GM21786 (cell line): ENCODE results near the gene MT3.

ENCODE experiments used
- ATAC-seq: cut with Tn5 transposase; IDR thresholded peaks from one replicate; pipeline ENCODE4 v1.9.1; 2021; ENCODE audit not compliant: unreplicated experiment

MT3 gene

GRCh38 chr16:56589141-56590039 is at the start of gene MT3:
Gene MT3, plus strand, starts transcription at chr16:56589528. Its CDS starts 63 bp downstream, at chr16:56589591.
- no peak for ATAC-seq

- no peak for ATAC-seq
Measured at GRCh38 chr16:56539656-56540055, 49.7 kb upstream of the MT3 start.

DNA sequence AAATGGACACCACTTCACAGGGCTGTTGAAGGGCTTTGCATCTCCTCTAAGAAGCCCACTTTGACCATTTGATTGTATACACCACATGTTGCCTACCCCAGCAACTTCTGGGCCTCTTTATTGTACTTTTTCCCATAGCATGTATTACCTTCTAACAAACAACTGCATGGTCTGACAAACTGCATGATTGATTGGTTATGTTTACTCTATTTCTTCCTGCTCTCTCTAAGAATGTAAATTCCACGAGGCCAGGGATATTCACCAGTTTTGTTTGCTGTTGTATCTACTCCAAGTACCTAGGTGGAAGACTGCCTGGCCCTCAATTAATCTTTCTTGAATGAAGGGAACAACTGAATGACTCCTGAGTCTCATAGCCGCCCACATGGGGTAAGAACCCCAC is 47.3 kb upstream of the MT3 start:
- ATAC-seq: no peak

GRCh38 chr16:56547120-56547948 is 42.0 kb upstream of the MT3 start:
- ATAC-seq: no peak

- ATAC-seq: no peak
Measured at GRCh38 chr16:56547949-56548567, 41.3 kb upstream of the MT3 start.

DNA sequence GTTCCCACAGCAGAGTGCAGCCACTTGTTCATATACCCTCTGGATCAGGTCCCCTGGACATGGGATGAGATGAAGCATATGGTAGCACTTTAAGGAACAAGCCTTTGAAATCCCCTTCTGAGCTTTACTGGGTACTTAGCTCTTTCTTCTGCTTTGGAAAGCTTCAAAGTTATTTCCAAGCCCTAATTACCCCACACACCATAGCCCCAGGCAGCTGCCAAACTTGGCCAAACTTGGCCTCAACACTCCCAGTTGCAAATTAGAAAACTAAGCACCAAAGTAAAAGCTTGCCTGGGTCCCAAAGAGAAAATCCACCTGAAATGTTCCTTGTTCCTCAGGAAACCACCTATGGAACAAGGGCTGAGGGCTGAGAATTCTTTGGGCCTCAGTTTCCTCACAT is 40.2 kb upstream of the MT3 start:
- ATAC-seq: no peak

- no peak for ATAC-seq
Measured at GRCh38 chr16:56549744-56550385, 39.5 kb upstream of the MT3 start.

DNA sequence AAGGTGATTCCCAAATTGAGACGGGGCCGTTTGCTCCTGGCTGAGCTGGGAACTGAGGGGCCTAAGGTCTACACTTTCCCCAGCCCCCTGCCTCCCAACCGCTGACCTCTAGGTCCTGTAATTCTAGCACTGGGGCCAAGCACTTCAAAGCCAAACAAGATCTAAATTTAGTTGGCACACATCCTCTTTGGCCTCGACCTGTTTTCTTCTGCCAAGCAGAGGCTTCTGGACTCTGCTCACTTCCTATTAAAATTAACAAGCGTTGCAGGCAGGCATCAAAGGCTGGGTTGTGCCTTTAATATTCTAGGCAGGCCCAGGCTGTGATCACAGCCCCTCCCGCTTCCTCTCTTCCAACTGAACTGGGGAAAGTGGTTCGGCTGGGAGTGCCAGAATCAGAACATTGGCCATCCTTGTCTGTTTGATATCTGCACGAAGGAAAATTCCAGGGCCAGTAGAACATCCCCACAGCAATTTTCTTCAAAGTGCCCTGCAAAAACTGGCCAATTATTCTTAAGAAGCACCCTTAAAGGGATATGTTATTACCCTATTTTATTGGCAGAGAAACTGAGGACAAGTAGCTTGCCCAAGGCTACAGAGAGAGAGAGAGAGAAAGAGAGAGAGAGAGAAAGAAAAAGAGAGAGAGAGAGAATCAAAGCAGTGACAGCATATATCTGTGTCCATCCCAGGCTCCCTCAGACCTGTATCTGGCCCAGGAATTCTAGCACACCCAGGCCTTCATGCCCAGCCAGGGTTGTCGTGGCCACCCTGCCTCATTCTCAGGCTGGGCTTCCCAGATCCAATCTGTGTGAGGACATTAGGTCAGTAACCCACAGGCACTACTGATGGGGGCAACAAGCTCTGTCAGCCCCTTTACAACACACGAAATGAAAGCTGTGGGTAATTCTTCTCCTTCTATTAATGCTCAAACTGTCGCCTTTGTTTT is 37.3 kb upstream of the MT3 start:
- no peak for ATAC-seq

DNA sequence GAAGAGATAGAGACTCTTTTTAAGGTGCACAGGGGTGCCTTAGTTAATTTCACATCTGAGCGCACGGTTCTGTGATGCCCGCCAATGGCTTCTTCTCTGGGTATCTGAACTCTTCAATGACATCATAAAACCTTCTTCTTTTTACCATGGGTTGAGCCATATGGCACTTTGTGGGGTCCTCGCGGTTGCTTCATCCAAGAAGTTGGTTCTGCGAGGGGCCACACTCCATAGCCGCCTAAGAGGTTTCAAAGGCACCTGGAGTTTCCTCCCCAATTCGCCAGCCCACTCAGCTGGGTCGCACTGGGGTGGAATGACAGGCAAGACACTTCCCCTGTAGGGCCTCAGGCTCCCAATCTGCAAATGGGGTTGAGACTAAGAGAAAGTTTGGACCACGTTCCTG is 34.9 kb upstream of the MT3 start:
- no peak for ATAC-seq

DNA sequence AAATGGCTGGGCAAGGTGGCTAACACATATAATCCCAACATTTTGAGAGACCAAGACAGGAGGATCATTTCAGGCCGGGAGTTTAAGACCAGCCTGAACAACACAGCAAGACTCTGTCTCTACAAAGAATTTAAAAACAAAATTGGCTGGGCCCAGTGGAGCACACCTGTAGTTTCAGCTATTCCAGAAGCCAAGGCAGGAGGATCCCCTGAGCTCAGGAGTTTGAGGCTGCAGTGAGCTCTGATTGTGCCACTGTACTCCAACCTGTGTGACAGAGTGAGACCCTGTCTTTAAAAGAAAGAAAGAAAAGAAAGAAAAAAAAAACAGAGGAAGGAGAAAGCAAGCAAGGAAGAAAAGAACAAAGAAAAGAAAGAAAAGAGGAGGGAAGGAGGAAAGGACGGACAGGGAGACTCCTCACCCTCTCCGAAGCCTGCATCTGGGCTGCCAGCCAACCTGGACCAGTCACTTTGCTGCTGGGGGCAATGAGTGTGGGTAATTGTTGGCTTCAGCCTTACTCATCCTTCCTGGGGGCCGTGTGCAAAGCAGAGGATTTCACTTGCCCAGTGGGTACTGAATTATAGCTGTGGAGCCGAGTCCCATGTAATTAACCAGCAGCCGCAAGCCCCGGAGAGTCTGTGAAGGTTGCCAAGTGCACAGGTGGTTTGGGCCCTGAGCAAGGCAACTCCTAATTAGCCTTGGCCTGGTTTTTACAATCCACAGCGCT is 31.1 kb upstream of the MT3 start:
- ATAC-seq: no peak

GRCh38 chr16:56559109-56559508 is 30.2 kb upstream of the MT3 start:
- no peak for ATAC-seq

GRCh38 chr16:56560447-56560846 is 28.9 kb upstream of the MT3 start:
- no peak for ATAC-seq

GRCh38 chr16:56561126-56561525 is 28.2 kb upstream of the MT3 start:
- ATAC-seq: no peak

- ATAC-seq: no peak
Measured at GRCh38 chr16:56564793-56565477, 24.4 kb upstream of the MT3 start, which contains the start of gene MT4. Gene MT4, plus strand, starts transcription at chr16:56565073. Its CDS starts 56 bp downstream, at chr16:56565129.

- ATAC-seq: no peak
Measured at GRCh38 chr16:56569971-56570370, 19.4 kb upstream of the MT3 start.

DNA sequence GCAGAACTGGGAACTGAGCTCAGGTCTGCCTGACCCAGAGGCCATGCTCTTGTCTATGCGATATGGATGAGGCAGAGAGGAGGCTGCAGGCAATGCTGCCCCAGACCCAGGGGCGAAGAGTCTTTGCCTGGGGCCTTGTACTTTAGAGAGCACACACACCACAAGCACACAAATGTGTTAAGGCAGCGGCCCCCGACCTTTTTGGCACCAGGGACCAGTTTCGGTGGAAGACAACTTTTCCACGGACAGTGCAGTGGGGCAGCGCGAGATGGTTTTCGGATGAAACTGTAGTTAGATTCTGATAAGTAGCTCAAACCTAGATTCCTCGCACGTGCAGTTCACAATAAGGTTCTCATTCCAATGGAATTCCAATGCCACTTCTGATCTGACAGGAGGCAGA is 17.8 kb upstream of the MT3 start:
- ATAC-seq: no peak

GRCh38 chr16:56574625-56575024 is 14.7 kb upstream of the MT3 start:
- no peak for ATAC-seq

DNA sequence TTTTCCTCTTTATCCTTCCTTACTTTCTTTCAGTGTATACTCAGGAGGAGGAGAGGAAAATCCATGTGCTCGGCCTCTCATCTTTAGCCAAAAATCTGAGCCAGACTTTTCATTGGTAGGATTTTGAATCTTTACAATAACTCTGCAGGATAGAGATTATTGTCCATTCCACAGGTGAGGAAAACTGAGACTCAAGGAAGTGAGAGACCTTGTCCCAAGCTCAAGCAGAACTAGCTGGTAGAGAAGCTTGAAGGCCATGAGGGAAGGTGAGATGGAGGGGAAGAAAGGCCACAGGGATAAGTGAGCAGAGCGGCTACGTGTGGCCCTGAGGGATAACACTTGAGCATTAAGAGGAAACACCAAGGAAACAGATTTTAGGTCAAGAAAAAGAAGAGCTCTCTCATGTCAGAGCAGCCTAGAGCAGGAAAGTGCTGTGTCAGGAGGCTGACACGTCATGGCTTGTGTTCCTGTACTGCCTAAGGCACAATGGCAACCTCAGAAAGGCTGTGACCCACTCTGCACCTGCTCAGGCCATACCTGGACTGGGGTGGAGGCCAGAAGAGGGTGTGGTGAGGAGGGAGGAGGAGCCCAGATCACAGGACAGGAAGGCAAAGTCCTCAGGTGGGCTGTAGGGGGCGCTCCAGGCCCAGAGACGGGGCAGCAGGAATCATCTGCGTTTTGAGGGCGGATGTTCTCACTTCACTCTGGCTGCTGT is 12.6 kb upstream of the MT3 start:
- ATAC-seq: peak; percentile 75
